Measurements from ENCODE around the gene KPTN. TPM values are rescaled to one million over a fixed set of nuclear protein-coding genes. Genes with fewer than 3 reads are reported as not detected.

The KPTN gene
- total and polyA plus RNA-seq, 2 of the 13 experiments (the other 11 are each of a cell fraction or from before 2014, with no cell fraction given): 9.1 to 13.3 TPM

DNA sequence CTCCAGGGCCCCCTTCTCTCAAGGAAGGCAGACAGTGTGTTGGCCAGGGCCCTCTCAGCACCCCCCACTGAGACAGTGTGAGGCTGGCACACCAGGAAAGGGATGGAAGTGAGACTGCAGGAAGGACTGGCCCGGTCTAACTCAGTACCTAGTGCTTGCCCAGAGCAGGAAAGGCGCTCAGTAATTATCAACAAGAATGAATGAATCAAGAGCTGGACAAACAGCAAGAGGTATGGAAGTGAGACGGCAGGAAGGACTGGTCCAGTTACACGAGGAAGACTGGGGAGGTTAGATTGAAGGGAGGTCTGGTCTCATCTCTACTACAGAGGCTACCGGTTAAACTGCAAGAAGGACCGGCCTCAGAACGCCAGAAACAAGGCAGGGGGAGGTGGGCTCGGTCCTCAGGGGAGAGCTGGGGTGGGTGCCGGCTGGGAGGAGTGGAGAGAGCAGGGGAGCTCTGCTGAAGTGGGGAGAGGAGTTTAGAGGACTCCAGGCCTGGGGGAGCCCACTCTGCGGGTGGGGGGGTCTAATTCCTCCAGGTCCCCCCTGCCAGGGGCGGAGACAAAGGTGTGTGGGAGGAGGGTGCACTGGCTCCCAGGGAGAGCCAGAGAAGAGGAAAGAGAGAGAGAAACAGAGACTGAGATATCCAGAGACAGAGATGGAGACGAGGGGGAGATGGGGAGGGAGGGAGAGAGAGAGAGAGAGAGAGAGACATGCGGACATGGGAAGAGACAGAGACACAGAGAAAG lies 13.4 kb downstream of the KPTN start:
- no peak overlapping the region for H3K4me2 ChIP-seq (ENCODE audit: low read depth, low read length)
- H2AFZ ChIP-seq (ENCODE audit: low read length): no peak overlapping the region
- no TSS peak for BruUV-seq (replicated peaks)
- H3K27me3 ChIP-seq (ENCODE audit: control insufficient read depth in 1 of 2, insufficient read depth in 2 of 2, low read length in 2 of 2): peaks cover 3 to 43% of the 10 kb centered on the region in 2 experiments; a peak in 4 of 5 replicates
- DNase-seq (ENCODE audit: low spot score): no peak
- TF ChIP-seq ZMYM3 (CRISPR knock-in tag; IDR thresholded peaks at IDR 0.05) (peak; percentile 61; the same call in 1 of the 2 replicates), HNF4A (CRISPR knock-in tag; IDR thresholded peaks at IDR 0.05) (no peak)
- in situ Hi-C loops (cut with HindIII; ENCODE audit: extremely low pct_ligation_motif_present, low pct_unique_long_range_greater_than_20kb): no loop called here
- H4K20me1 ChIP-seq (ENCODE audit: insufficient read depth, low read length): no peaks in the 10 kb centered on the region
- ChIA-PET CTCF (ENCODE audit: low intra/inter-chr PET ratio, low total read pairs) (no interaction called here), POLR2A (no interaction called here)
- intact Hi-C loops (cut with micrococcal nuclease; ENCODE audit: unreplicated experiment): no loop called here
- WGBS (ENCODE audit: low lambda C conversion rate): 19% methylated on average over 13 of the region's 13 CpGs
- no peaks in the 10 kb centered on the region for H3K9me3 ChIP-seq (ENCODE audit: low read length)
- H3K36me3 ChIP-seq (replicated peaks in 1 of 2; ENCODE audit: control insufficient read depth in 1 of 2, insufficient read depth in 2 of 2, low read length in 2 of 2): no peaks in the 10 kb centered on the region
- H3K79me2 ChIP-seq (ENCODE audit: insufficient read depth, low read length): no peaks in the 10 kb centered on the region
- H3K4me1 ChIP-seq (ENCODE audit: insufficient read depth, low read length): peaks cover 6% of the 10 kb centered on the region; the same call in 1 of the 2 replicates
- H3K4me3 ChIP-seq (replicated peaks in 1 of 3; ENCODE audit: insufficient read depth in 1 of 3, low read depth in 2 of 3, low read length in 3 of 3): no peak overlapping the region
- ATAC-seq: no peak
- no peak overlapping the region for H3K9ac ChIP-seq (ENCODE audit: insufficient read depth, low read depth, low read length)
- H3K27ac ChIP-seq (ENCODE audit: extremely low read length, insufficient read depth, low read length): no peak overlapping the region
- FAIRE-seq: no peak

DNA sequence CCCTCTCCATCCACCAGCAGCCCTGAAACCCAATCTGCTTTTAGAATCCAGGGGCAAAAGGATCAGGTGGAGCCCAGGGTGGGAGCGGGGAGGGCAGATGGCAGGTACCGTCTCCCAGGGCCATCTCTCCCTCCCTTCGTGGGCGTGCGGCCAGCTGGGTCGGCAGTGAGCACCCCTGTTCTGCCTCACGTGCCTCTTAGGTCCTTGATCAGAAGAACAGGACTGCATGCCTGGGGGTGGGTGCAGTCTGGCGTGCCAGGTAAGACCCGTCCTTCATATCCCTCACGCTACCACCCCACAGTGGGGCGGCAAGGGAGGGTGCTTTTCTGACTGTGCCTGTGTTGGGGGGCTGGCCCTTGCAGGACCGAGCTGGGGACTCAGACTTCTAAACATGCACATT lies 14.3 kb downstream of the KPTN start:
- ChIA-PET CTCF (ENCODE audit: low intra/inter-chr PET ratio, low total read pairs) (no interaction called here), POLR2A (no interaction called here)
- BruUV-seq (replicated peaks): no TSS peak
- Histone ChIP-seq H4K20me1 (ENCODE audit: insufficient read depth, low read length) (no peaks in the 10 kb centered on the region), H3K27ac (ENCODE audit: extremely low read length, insufficient read depth, low read length) (no peak overlapping the region), H3K4me1 (ENCODE audit: insufficient read depth, low read length) (peaks cover 6% of the 10 kb centered on the region; the same call in 1 of the 2 replicates), H3K36me3 (replicated peaks in 1 of 2; ENCODE audit: control insufficient read depth in 1 of 2, insufficient read depth in 2 of 2, low read length in 2 of 2) (no peaks in the 10 kb centered on the region), H3K79me2 (ENCODE audit: insufficient read depth, low read length) (no peaks in the 10 kb centered on the region), H3K27me3 (ENCODE audit: control insufficient read depth in 1 of 2, insufficient read depth in 2 of 2, low read length in 2 of 2) (peaks cover 3 to 51% of the 10 kb centered on the region in 2 experiments; a peak in 4 of 5 replicates), H2AFZ (ENCODE audit: low read length) (no peak overlapping the region), H3K4me2 (ENCODE audit: low read depth, low read length) (no peak overlapping the region), H3K9me3 (ENCODE audit: low read length) (no peaks in the 10 kb centered on the region), H3K9ac (ENCODE audit: insufficient read depth, low read depth, low read length) (no peak overlapping the region), H3K4me3 (replicated peaks in 1 of 3; ENCODE audit: insufficient read depth in 1 of 3, low read depth in 2 of 3, low read length in 3 of 3) (no peak overlapping the region)
- FAIRE-seq (no peak), DNase-seq (ENCODE audit: low spot score) (no peak), ATAC-seq (no peak)
- in situ Hi-C loops (cut with HindIII; ENCODE audit: extremely low pct_ligation_motif_present, low pct_unique_long_range_greater_than_20kb): no loop called here
- WGBS (ENCODE audit: low lambda C conversion rate): no CpG with 5 or more reads among the region's 12 CpGs
- intact Hi-C loops (cut with micrococcal nuclease; ENCODE audit: unreplicated experiment): no loop called here
- no peak for TF ChIP-seq NFIC (IDR thresholded peaks at IDR 0.05; ENCODE audit: low read length)
- TF ChIP-seq HDAC6 (IDR thresholded peaks at IDR 0.05; ENCODE audit: low read depth, low read length): no peak
